B cell (primary cell): ENCODE data around the gene TMX4. TPM values are rescaled to one million over a fixed set of nuclear protein-coding genes. Genes with fewer than 3 reads are reported as not detected.

Source experiments
- ATAC-seq: fragments of 200-7000 bp; cut with Tn5 transposase; one replicate; pipeline ENCODE4 v1.10.0; 2021; ENCODE audit warnings: low read depth, mild to moderate bottlenecking, moderate number of reproducible peaks, moderate library complexity
- CTCF ChIA-PET: fragments of 350-600 bp; sonication (Branson Sonifier 250); formaldehyde crosslinking; loops from one replicate; lab custom pipeline; 2021; ENCODE audit warnings: antibody characterized with exemption, inconsistent platforms; lab: Charles Lee
- POLR2A ChIA-PET: fragments of 350-600 bp; sonication (Branson Sonifier 250); formaldehyde crosslinking; loops from one replicate; lab custom pipeline; 2021; ENCODE audit warnings: antibody characterized with exemption; lab: Charles Lee
- DNase-seq: peaks from one replicate; pipeline ENCODE4 v3.0.0; 2013
- H2AFZ ChIP-seq: 2 replicates; pipeline ENCODE4 v1.6.1; 2012; ENCODE audit warnings: mild to moderate bottlenecking, low read depth, low read length; ENCODE audit not compliant: insufficient read depth, poor library complexity, severe bottlenecking
- H3K27ac ChIP-seq, 2 donors: 1 replicate in 1 of 2; 2 replicates in 1 of 2; pipeline ENCODE4 v1.5.1; 2012 to 2013; ENCODE audit warnings: low read length in 2 of 2, mild to moderate bottlenecking in 2 of 2, moderate library complexity in 1 of 2
- H3K27me3 ChIP-seq, 4 experiments: fragments of 200-600 bp in 1 of 4; sonication (generic) in 1 of 4; replicated peaks in 1 of 4; 1 replicate in 2 of 4; 2 replicates in 2 of 4; pipeline versions ENCODE4 v1.6.1 to v1.7.0; 2013 to 2016; ENCODE audit warnings: low read length in 3 of 4, mild to moderate bottlenecking in 2 of 4, mixed read lengths in 1 of 4, moderate library complexity in 1 of 4; ENCODE audit not compliant: insufficient read depth in 4 of 4, control insufficient read depth in 3 of 4; ENCODE audit errors: control extremely low read depth in 1 of 4
- H3K36me3 ChIP-seq, 2 experiments: replicated peaks in 1 of 2; 1 replicate in 1 of 2; 2 replicates in 1 of 2; pipeline versions ENCODE4 v1.6.1 to v1.7.1; 2013; ENCODE audit warnings: low read length in 1 of 2; ENCODE audit not compliant: insufficient read depth in 2 of 2, control insufficient read depth in 1 of 2; ENCODE audit errors: control extremely low read depth in 1 of 2, extremely low read depth in 1 of 2
- H3K4me1 ChIP-seq, 2 donors: fragments of 200-600 bp in 1 of 2; sonication (generic) in 1 of 2; 1 replicate in 1 of 2; 2 replicates in 1 of 2; pipeline versions ENCODE4 v1.5.1 to v1.6.1; 2013 to 2017; ENCODE audit warnings: low read length in 2 of 2; ENCODE audit not compliant: control insufficient read depth in 2 of 2, insufficient read depth in 2 of 2
- H3K4me2 ChIP-seq: replicated peaks from 2 replicates; pipeline ENCODE3; 2012; ENCODE audit warnings: mild to moderate bottlenecking, low read depth, low read length; ENCODE audit not compliant: poor library complexity, severe bottlenecking
- H3K4me3 ChIP-seq, 5 experiments: fragments of 200-600 bp in 1 of 5; sonication (generic) in 1 of 5; 1 replicate in 3 of 5; 2 replicates in 2 of 5; pipeline versions ENCODE4 v1.5.1 to v1.7.0; 2011 to 2016; ENCODE audit warnings: low read length in 4 of 5, mild to moderate bottlenecking in 4 of 5, low read depth in 2 of 5, control low read depth in 1 of 5, moderate library complexity in 1 of 5; ENCODE audit not compliant: insufficient read depth in 1 of 5; ENCODE audit errors: control extremely low read depth in 1 of 5, extremely low read depth in 1 of 5
- H3K79me2 ChIP-seq: fragments of 200-600 bp; sonication (generic); one replicate; pipeline ENCODE4 v1.6.0; 2016; ENCODE audit warnings: low read length; ENCODE audit not compliant: control insufficient read depth, insufficient read depth
- H3K9ac ChIP-seq: fragments of 200-600 bp; sonication (generic); 2 replicates; pipeline ENCODE4 v1.6.1; 2017; ENCODE audit warnings: mild to moderate bottlenecking, low read length, moderate library complexity
- H3K9me3 ChIP-seq, 3 donors: one replicate each; pipeline versions ENCODE4 v1.6.1 to v1.7.1; 2013; ENCODE audit warnings: low read length in 2 of 3; ENCODE audit not compliant: control insufficient read depth in 2 of 3, insufficient read depth in 1 of 3; ENCODE audit errors: control extremely low read depth in 1 of 3
- H4K20me1 ChIP-seq: 2 replicates; pipeline ENCODE4 v1.6.0; 2012; ENCODE audit warnings: mild to moderate bottlenecking, low read length; ENCODE audit not compliant: insufficient read depth, control insufficient read depth, poor library complexity, severe bottlenecking
- H3K27ac Mint-ChIP-seq: one replicate; pipeline ENCODE4 v1.8.0; 2021; ENCODE audit warnings: mixed read lengths
- H3K27me3 Mint-ChIP-seq: one replicate; pipeline ENCODE4 v1.8.0; 2021; ENCODE audit warnings: mixed read lengths
- H3K4me1 Mint-ChIP-seq: one replicate; pipeline ENCODE4 v1.8.0; 2021; ENCODE audit warnings: mixed read lengths
- H3K4me3 Mint-ChIP-seq: one replicate; pipeline ENCODE4 v1.8.0; 2021; ENCODE audit warnings: mixed read lengths
- H3K9me3 Mint-ChIP-seq: one replicate; pipeline ENCODE4 v1.8.0; 2022; ENCODE audit warnings: mixed read lengths; ENCODE audit not compliant: insufficient read depth
- CTCF ChIP-seq: fragments of 200-600 bp; IDR thresholded peaks from one replicate; pipeline ENCODE4 v1.8.0; 2022; ENCODE audit warnings: antibody characterized with exemption, mild to moderate bottlenecking
- EZH2 ChIP-seq: IDR thresholded peaks from 2 replicates; pipeline ENCODE4 v1.6.1; 2012; ENCODE audit warnings: borderline replicate concordance, low read depth, mild to moderate bottlenecking, moderate library complexity, low read length; ENCODE audit not compliant: insufficient read depth, poor library complexity, severe bottlenecking
- WGBS: methylation state at CpG from one replicate; pipeline ENCODE4 v1.1.5; 2013; ENCODE audit warnings: missing lambda C conversion rate; ENCODE audit not compliant: insufficient coverage; 5-methylcytosine and 5-hydroxymethylcytosine counted together
- intact Hi-C: fragments of 100-400 bp; cut with micrococcal nuclease; formaldehyde crosslinking; loops from one replicate; pipeline ENCODE4 v1.10.0; 2022
- polyA plus RNA-seq: library from polyadenylated mRNA; depleted of rRNA; stranded (reverse); fragments of >200 nt; gene quantifications from 2 replicates; pipeline ENCODE4 v1.2.3, GENCODE V29; 2012
- total RNA-seq, 2 donors: library from RNA; stranded (reverse); fragments of 120-200 nt in 1 of 2; gene quantifications; 1 replicate in 1 of 2; 2 replicates in 1 of 2; pipeline versions ENCODE4 v1.2.3 to v1.2.4, GENCODE V29; 2013 to 2022

The TMX4 gene
- total and polyA plus RNA-seq, 2 donors (not counting 1 experiment from before 2014, with no cell fraction given) = 5.8 to 62.9 TPM

DNA sequence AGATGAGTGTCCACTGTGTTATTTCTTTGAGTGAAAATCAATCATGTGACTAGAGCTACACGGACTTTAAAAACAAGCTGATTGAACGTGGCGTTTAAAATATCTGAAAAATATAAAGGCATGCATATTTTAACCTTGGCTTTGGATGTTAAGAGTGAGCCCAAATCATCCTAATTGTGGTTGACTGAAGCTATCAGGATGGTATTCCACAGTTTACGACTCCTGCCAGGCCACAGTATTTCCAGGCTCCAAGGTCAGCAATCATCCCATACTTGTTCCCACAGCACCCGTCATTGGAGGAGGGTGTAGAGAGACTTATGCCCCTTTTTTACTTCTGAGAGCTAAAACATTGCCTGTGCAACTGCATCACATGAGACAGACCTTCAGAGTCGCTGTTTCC is 43.2 kb upstream of the TMX4 start:
- H4K20me1 ChIP-seq = no peaks in the 10 kb centered on the region
- H3K4me1 Mint-ChIP-seq = no peaks in the 10 kb centered on the region
- 100% methylated on average over 3 of the region's 6 CpGs for WGBS
- H3K27ac ChIP-seq = no peak overlapping the region
- H3K9me3 Mint-ChIP-seq = no peaks in the 10 kb centered on the region
- no peaks in the 10 kb centered on the region for H3K4me1 ChIP-seq
- no peak overlapping the region for H3K4me3 ChIP-seq
- DNase-seq = no peak
- no peaks in the 10 kb centered on the region for H3K79me2 ChIP-seq
- intact Hi-C loops = no loop called here
- TF ChIP-seq CTCF (no peak), EZH2 (no peak)
- H3K36me3 ChIP-seq = no peaks in the 10 kb centered on the region
- H3K9ac ChIP-seq = no peak overlapping the region
- ChIA-PET CTCF (interaction anchor here (2.0 kb wide), 1 partner anchor 19 kb away, joined by 6 read pairs; no protein-coding TSS in a partner anchor), POLR2A (no interaction called here)
- no peak overlapping the region for H3K4me3 Mint-ChIP-seq
- H3K9me3 ChIP-seq = no peaks in the 10 kb centered on the region
- no peak for ATAC-seq
- no peak overlapping the region for H3K27ac Mint-ChIP-seq
- peaks cover 16% of the 10 kb centered on the region for H3K27me3 Mint-ChIP-seq
- H3K27me3 ChIP-seq = no peaks in the 10 kb centered on the region
- no peak overlapping the region for H3K4me2 ChIP-seq
- H2AFZ ChIP-seq = no peak overlapping the region

DNA sequence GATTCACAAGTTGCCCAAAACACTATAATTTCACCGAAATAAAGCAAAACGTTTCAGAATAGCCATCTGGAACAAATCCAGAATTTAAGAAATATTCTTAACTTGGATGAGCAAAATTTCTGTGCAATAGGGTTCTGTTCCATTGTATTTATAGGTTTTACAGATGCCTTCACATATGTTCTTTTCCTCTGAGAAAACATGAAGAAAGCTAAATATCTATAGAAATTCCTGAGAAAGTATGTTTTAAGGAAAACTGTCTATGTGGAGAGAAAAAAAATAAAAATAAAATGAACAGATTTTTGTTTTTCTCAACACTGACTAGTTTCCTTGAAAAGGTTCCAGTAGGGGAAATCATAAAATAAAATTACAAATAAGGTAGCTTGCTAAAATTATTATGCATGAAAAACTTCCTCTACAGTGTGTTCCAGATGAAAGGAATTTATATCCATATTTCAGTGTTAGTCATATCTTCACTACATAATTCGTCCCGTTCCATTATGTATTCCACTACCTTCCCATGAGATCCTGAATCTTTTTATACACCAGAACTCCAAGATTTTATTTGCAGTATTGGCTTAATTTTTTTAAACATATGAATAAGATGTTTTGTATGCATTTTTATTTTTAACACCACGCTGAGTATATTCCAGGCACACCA is 42.4 kb upstream of the TMX4 start:
- Histone ChIP-seq H3K4me1 (no peaks in the 10 kb centered on the region), H3K4me3 (no peak overlapping the region), H2AFZ (no peak overlapping the region), H3K9me3 (no peaks in the 10 kb centered on the region), H3K4me2 (no peak overlapping the region), H3K27ac (no peak overlapping the region), H3K79me2 (no peaks in the 10 kb centered on the region), H3K9ac (no peak overlapping the region), H3K27me3 (no peaks in the 10 kb centered on the region), H3K36me3 (no peaks in the 10 kb centered on the region), H4K20me1 (no peaks in the 10 kb centered on the region)
- ChIA-PET CTCF (interaction anchor here (2.0 kb wide), 1 partner anchor 18 kb away, joined by 6 read pairs; no protein-coding TSS in a partner anchor), POLR2A (no interaction called here)
- no peak for TF ChIP-seq EZH2
- TF ChIP-seq CTCF = no peak
- no CpG with 5 or more reads among the region's 5 CpGs for WGBS
- Mint-ChIP-seq H3K4me3 (no peak overlapping the region), H3K9me3 (no peaks in the 10 kb centered on the region), H3K27me3 (peaks cover 14% of the 10 kb centered on the region), H3K4me1 (no peaks in the 10 kb centered on the region), H3K27ac (no peak overlapping the region)
- ATAC-seq (no peak), DNase-seq (no peak)
- intact Hi-C loops = no loop called here
